ENCODE measurements around the gene L3MBTL4.
"Not testable (repeated sequence)": the region's sequence is repeated elsewhere in the genome, so short reads cannot be mapped to it uniquely, and the experiment has no call there.

The L3MBTL4 gene

GRCh38 chr18:6414723-6415417, at the start of gene L3MBTL4:
TSS of gene L3MBTL4 (minus strand) at chr18:6414911. CDS start at chr18:6311625, 103,286 bp downstream.
- no peak for DNase-seq

DNA sequence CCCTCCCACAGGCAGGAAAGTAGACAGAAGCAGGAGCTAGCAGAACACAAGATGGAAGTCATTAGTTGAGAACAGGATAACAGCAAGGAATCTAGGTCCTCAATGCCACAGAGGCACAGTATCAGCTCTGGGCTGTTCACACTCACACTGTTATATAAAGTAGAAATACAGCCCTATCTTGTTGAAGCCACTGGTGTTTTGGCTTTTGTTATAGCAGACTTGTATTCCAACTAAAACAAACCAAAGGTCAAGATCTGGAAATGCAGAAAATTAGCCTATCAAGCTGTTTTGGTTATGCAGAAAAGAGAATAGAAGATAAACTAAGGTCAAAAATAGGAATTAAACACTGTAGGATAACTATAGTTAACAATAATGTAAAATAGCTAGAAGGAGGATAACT, 37.5 kb upstream of the L3MBTL4 start:
- no peak for DNase-seq

GRCh38 chr18:6449213-6449612, 34.5 kb upstream of the L3MBTL4 start:
- DNase-seq = no peak

GRCh38 chr18:6444466-6445228, 29.9 kb upstream of the L3MBTL4 start:
- no peak for DNase-seq

GRCh38 chr18:6441200-6441599, 26.5 kb upstream of the L3MBTL4 start:
- DNase-seq = no peak

- DNase-seq = no peak
These were observed 23.5 kb upstream of the L3MBTL4 start for GRCh38 chr18:6437937-6438818.

GRCh38 chr18:6435731-6436130, 21.0 kb upstream of the L3MBTL4 start:
- no peak for DNase-seq

DNA sequence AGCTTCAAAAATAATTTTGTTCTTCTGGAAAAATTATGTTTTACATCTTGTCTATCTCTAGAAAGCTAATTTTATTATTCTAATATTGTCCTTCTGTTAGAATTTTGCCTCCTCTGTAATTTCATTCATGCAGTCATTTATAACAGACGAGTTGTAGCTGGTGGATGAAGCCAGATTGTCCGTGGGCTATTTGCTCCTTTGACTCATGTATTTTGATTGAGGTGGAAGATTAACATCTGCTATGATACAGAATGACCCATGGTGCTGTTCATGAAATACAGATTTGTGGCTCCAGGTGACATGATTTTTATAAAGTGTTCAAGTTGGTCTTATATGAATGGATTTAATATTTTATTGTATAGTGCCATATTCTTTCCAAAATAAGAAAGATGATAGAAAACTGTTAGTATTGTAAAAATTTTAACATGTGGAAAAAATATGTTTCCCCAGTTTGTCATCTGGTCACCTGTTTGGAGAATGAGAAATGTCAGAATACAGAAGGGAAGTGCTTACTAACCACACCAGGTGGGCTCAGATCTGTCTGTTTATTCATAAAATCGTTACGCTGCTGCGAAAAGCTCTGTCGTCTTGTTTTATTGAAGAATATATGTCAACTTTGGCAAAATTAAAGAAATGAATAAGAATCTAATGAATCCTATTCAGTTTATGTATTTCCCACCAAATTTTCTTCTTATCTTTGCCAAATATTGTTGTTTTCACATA, 20.4 kb upstream of the L3MBTL4 start:
- no peak for DNase-seq

- DNase-seq = no peak
These were observed 19.8 kb upstream of the L3MBTL4 start for GRCh38 chr18:6434481-6434880.

DNA sequence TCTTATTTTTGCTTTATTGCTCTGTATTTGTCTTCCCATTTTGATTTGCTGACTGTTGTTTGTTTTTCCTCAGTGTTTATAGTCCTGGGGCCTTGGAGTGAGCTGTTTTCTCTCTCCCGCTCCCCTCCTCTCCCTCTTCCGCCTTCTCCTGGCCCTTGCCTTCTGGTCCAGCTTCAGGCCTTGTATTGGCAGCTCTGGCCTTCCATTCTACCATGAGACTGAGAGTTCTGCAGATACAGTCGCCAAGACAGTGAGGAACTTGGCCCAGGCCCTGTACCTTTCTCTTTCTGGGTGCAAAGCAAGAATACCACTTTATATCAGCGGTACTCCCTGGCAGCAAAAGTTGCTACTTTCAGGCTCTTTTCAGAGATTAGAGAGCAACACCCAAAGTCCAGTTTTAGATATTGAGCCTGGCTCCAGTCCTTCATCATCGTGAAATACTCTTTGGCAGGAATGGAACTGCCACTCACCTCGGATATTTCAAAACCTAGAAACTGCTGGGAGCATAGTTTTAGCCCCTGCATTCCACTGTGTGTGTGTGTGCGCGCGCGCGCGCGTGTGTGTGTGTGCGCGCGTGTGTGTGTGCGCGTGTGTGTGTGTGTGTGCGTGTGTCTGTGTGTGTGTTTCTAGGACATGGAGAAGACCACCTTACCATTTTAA, 17.1 kb upstream of the L3MBTL4 start:
- no peak for DNase-seq

GRCh38 chr18:6428851-6429395, 14.2 kb upstream of the L3MBTL4 start:
- DNase-seq = no peak

DNA sequence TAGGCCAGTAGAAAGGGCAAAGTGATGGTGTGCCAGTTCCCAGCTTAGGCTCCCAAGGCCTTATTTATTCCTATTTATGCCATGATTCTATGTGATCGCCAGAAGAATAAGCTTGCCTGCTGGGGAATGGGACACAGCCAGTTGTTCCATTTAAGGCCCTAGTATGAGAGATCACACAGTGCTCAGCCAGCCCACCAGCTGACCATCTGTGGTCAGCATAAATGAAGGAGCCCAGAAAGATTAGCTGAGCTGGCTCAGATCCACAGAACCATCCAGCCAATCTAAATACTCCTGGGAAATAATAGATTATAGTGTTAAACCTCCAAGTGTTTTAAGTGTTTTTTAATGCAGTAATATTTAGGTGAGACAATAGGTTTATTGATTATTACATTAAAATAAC, 12.6 kb upstream of the L3MBTL4 start:
- DNase-seq = no peak

- DNase-seq = no peak
These were observed 8.6 kb upstream of the L3MBTL4 start for GRCh38 chr18:6423289-6423688.

DNA sequence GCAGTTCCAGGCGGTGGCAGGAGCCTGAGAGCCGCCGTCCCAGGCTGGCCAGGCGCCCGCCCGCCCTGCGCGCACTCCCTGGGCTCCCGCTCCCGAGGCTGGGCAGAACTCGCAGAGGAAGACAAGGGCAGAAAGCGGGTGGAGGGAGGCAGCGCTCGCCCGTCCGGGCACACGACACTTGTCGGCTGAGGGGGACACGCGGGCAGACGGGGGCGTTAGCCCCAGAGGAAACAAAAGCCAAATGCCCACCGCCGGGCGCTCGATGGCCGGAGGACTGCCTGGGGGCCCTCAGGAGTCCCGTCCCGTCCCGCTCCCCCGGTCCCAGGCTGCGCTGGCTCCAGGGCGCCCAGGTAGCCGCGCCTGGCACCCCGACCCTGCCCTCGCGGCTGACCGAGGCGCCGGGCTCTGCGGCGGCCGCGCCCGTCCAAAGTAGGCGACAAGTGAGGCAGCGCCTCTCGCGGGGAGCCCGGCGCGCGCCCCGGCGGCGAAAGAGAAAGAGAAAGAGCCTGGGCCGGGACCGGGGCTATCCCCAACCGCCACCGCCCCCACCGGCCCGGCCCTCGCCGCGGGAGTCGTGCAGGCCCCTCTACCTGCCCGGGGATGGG, 491 bp downstream of the L3MBTL4 start:
- no peak for DNase-seq

GRCh38 chr18:6413579-6414117, 1.1 kb downstream of the L3MBTL4 start:
- no peak for DNase-seq

DNA sequence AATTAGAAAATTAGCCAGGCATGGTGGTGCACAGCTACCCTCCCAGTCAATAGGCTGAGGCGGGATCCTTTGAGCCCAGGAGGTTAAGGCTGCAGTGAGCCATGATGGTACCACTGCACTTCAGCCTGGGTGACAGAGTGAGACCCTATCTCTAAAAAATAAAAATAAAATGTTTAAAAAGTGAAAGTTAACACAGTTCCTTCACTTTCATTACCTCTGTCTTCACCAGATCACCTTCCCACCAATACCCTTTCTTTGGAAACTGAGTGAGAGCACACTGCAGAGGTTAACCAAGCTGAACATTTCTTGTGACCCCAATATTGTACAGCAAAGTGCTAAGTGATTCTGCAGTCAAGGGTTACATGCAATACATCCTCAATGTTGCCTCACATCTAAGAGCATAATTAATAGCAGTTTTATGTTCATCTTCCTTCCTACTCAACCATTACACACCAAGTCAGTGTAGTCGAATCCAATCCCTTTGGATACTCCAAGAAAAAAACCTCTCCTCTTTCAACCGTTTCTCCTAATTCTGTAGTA, 1.7 kb downstream of the L3MBTL4 start:
- no peak for DNase-seq

DNA sequence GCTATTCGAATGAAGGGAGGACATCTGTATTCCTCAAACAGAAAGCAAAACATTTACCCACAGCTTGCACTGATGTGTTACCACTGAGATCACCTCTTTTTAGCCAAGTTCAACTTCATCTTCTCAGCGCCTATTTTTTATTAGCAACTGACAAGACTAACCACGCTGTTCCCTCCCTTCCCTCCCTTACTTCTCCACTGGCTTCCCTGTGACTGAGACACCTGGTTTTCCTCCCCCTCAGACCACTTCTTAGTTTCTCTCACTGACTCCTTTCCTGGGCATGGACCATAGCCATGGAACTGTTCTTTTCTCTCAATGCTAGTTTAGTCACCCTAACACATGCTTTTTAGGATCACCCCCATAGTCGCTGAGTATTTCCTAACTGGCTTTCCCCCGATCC, 3.3 kb downstream of the L3MBTL4 start:
- no peak for DNase-seq

- no peak for DNase-seq
These were observed 4.8 kb downstream of the L3MBTL4 start for GRCh38 chr18:6409933-6410332.

GRCh38 chr18:6408543-6408942, 6.2 kb downstream of the L3MBTL4 start:
- not testable (repeated sequence) for DNase-seq

- DNase-seq = no peak
These were observed 7.7 kb downstream of the L3MBTL4 start for GRCh38 chr18:6406910-6407470.

Measured in amniotic stem cell (primary cell).